Esophagus muscularis mucosa (tissue), 4 donors: ENCODE measurements around the gene GFRA4.

ENCODE experiments used
- EP300 ChIP-seq: sonication (generic); formaldehyde crosslinking; IDR thresholded peaks from one replicate; pipeline ENCODE4 v1.6.1; 2017; ENCODE audit warnings: antibody characterized with exemption
- POLR2A ChIP-seq: fragments of 450-650 bp; IDR thresholded peaks from one replicate; pipeline ENCODE4 v1.6.1; 2017; ENCODE audit warnings: antibody characterized with exemption, moderate library complexity, mild to moderate bottlenecking, low read depth
- POLR2AphosphoS5 ChIP-seq, 2 donors: sonication (generic); formaldehyde crosslinking; IDR thresholded peaks; one replicate each; pipeline ENCODE4 v1.6.1; 2017; ENCODE audit warnings: antibody characterized with exemption in 2 of 2
- TF ChIP-seq, protein P1 (sequence below), 3 experiments: fragments of 200-600 bp in 2 of 3; fragments of 450-650 bp in 1 of 3; sonication (generic) in 2 of 3; IDR thresholded peaks; one replicate each; pipeline ENCODE4 v1.5.1; 2017 to 2019; ENCODE audit warnings: antibody characterized with exemption in 3 of 3, mild to moderate bottlenecking in 2 of 3, moderate library complexity in 1 of 3

DNA sequence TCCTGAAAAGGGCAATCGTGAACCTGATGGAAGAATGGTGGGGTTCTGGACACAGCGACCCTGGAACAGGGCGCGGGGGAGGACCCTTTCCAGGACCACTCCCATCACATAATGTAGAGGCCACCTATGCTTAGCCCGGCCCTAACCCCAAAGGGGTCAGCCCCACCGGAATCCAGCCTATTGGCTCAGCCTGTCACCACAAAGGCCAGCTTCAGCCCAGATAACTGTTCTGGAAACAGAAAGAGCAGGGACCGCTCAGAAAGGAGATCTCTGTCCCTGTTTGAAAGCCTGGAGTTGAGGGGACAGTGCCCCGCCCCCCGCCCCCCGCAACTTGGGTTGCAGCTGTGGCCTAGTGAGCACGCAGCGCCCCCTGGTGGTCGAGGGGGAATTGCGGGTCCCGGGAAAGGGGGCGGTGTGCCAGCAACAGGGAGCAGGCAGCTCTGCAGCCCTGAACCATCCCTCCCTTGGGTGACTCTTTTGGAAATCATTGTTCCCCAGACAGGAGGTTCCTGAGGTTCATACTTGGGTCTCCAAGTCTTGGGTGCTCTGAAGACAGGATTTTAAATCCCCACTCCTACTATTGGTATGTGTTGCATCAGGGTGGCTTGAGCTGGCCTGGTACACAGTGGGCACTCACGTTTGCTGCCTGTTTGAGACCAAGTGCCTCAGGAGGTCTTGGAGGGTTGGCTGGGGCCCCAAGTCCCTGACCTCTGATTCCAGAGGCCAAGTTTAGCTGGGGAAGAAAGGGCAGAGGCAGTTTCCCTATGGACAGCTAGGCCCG is 47.7 kb upstream of the GFRA4 start:
- TF ChIP-seq, protein P1, sequence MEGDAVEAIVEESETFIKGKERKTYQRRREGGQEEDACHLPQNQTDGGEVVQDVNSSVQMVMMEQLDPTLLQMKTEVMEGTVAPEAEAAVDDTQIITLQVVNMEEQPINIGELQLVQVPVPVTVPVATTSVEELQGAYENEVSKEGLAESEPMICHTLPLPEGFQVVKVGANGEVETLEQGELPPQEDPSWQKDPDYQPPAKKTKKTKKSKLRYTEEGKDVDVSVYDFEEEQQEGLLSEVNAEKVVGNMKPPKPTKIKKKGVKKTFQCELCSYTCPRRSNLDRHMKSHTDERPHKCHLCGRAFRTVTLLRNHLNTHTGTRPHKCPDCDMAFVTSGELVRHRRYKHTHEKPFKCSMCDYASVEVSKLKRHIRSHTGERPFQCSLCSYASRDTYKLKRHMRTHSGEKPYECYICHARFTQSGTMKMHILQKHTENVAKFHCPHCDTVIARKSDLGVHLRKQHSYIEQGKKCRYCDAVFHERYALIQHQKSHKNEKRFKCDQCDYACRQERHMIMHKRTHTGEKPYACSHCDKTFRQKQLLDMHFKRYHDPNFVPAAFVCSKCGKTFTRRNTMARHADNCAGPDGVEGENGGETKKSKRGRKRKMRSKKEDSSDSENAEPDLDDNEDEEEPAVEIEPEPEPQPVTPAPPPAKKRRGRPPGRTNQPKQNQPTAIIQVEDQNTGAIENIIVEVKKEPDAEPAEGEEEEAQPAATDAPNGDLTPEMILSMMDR (IDR thresholded peaks at IDR 0.05): peak in 2 of 3 experiments; percentile 97 to 99
- TF ChIP-seq POLR2A (no peak), POLR2AphosphoS5 (IDR thresholded peaks at IDR 0.05) (peak; percentile 47 to 61), EP300 (no peak)
